H1 (cell line): ENCODE measurements around the gene STX8.

Source experiments
- ATF3 ChIP-seq: IDR thresholded peaks from 2 replicates; pipeline ENCODE4 v1.6.1; 2011; ENCODE audit warnings: low read depth, mild to moderate bottlenecking, low read length; ENCODE audit not compliant: insufficient read depth
- CTCF ChIP-seq, 3 experiments: IDR thresholded peaks; 1 replicate in 2 of 3; 2 replicates in 1 of 3; pipeline versions ENCODE4 v1.5.1 to v1.6.1; 2011; ENCODE audit warnings: low read length in 3 of 3, mild to moderate bottlenecking in 3 of 3, inconsistent platforms in 2 of 3, low read depth in 1 of 3, moderate library complexity in 1 of 3; ENCODE audit not compliant: insufficient read depth in 1 of 3; ENCODE audit errors: control extremely low read depth in 1 of 3
- HDAC2 ChIP-seq, 2 experiments: fragments of 300-600 bp in 1 of 2; sonication (generic) in 1 of 2; IDR thresholded peaks; 2 replicates each; pipeline ENCODE4 v1.6.1; 2011 to 2012; ENCODE audit warnings: low read depth in 2 of 2, low read length in 2 of 2, mild to moderate bottlenecking in 2 of 2, moderate library complexity in 2 of 2, borderline replicate concordance in 1 of 2, inconsistent platforms in 1 of 2
- KDM1A ChIP-seq: fragments of 200-600, 300-600 bp; sonication (generic); IDR thresholded peaks from 2 replicates; pipeline ENCODE4 v1.7.1; 2016; ENCODE audit warnings: mild to moderate bottlenecking, low read length, borderline replicate concordance
- POLR2A ChIP-seq, 2 experiments: IDR thresholded peaks; 1 replicate in 1 of 2; 2 replicates in 1 of 2; pipeline ENCODE4 v1.6.1; 2011; ENCODE audit warnings: low read depth in 2 of 2, low read length in 2 of 2, mild to moderate bottlenecking in 2 of 2; ENCODE audit errors: control extremely low read depth in 1 of 2
- POLR2AphosphoS5 ChIP-seq: IDR thresholded peaks from 2 replicates; pipeline ENCODE4 v1.6.1; 2011; ENCODE audit warnings: low read depth, low read length
- RAD21 ChIP-seq, 2 experiments: IDR thresholded peaks in 1 of 2; conservative IDR thresholded peaks in 1 of 2; 2 replicates each; pipeline ENCODE4 v1.6.1; 2011; ENCODE audit warnings: low read depth in 2 of 2, low read length in 2 of 2, improper control_type of control experiment in 1 of 2, inconsistent platforms in 1 of 2, mild to moderate bottlenecking in 1 of 2, moderate library complexity in 1 of 2
- RXRA ChIP-seq: IDR thresholded peaks from 2 replicates; pipeline ENCODE4 v1.6.1; 2011; ENCODE audit warnings: low read depth, mild to moderate bottlenecking, low read length, moderate library complexity; ENCODE audit not compliant: insufficient read depth
- SP1 ChIP-seq: IDR thresholded peaks from 2 replicates; pipeline ENCODE4 v1.6.1; 2011; ENCODE audit warnings: low read depth, low read length
- TBP ChIP-seq: IDR thresholded peaks from 2 replicates; pipeline ENCODE4 v1.6.1; 2011; ENCODE audit warnings: low read depth, low read length, improper control_type of control experiment
- ZNF274 ChIP-seq: IDR thresholded peaks from 2 replicates; pipeline ENCODE4 v1.7.0; 2012; ENCODE audit warnings: low read length, borderline replicate concordance; ENCODE audit errors: extremely low read depth

- no peak for TF ChIP-seq CTCF (IDR thresholded peaks at IDR 0.05; ENCODE audit: control extremely low read depth in 1 of 3, insufficient read depth in 1 of 3, low read depth in 1 of 3, low read length in 3 of 3)
- no peak for TF ChIP-seq ATF3
- TF ChIP-seq POLR2AphosphoS5, result no peak
- TF ChIP-seq RXRA, result no peak
- TF ChIP-seq RAD21 (IDR thresholded peaks at IDR 0.05 in 1 of 2, conservative IDR thresholded peaks at IDR 0.05 in 1 of 2; ENCODE audit: low read depth in 2 of 2, low read length in 2 of 2), result no peak
- TF ChIP-seq TBP, result no peak
- TF ChIP-seq SP1, result no peak
- no peak for TF ChIP-seq HDAC2 (IDR thresholded peaks at IDR 0.05; ENCODE audit: borderline replicate concordance in 1 of 2, low read depth in 2 of 2, low read length in 2 of 2)
- TF ChIP-seq POLR2A (IDR thresholded peaks at IDR 0.05; ENCODE audit: control extremely low read depth in 1 of 2, low read depth in 2 of 2, low read length in 2 of 2), result no peak
- TF ChIP-seq ZNF274, result no peak
- TF ChIP-seq KDM1A, result no peak
These were observed 267.6 kb downstream of the STX8 start for GRCh38 chr17:9308069-9308468.
